Epithelial cell of esophagus (primary cell): ENCODE data around the gene SPCS3.
"Not testable (repeated sequence)": the region's sequence is repeated elsewhere in the genome, so short reads cannot be mapped to it uniquely, and the experiment has no call there.

Source experiments
- DNase-seq: peaks from one replicate; pipeline ENCODE4 v3.0.0; 2010; ENCODE audit warnings: low read depth
- H3K4me3 ChIP-seq: 2 replicates; pipeline ENCODE4 v1.5.1; 2011; ENCODE audit warnings: mild to moderate bottlenecking, low read length, control low read depth
- CTCF ChIP-seq: IDR thresholded peaks from 2 replicates; pipeline ENCODE4 v1.5.1; 2011; ENCODE audit warnings: low read depth, mild to moderate bottlenecking, low read length, control low read depth, inconsistent platforms; ENCODE audit not compliant: insufficient read depth; ENCODE audit errors: missing control alignments

SPCS3 gene

GRCh38 chr4:176342384-176342783, 22.6 kb downstream of the SPCS3 start:
- DNase-seq: no peak
- H3K4me3 ChIP-seq: no peak overlapping the region
- no peak for TF ChIP-seq CTCF

GRCh38 chr4:176343286-176343685, 23.5 kb downstream of the SPCS3 start:
- no peak overlapping the region for H3K4me3 ChIP-seq
- no peak for DNase-seq
- no peak for TF ChIP-seq CTCF

GRCh38 chr4:176345346-176345745, 25.6 kb downstream of the SPCS3 start:
- DNase-seq, H3K4me3 ChIP-seq: not testable (repeated sequence)

GRCh38 chr4:176346836-176347235, 27.1 kb downstream of the SPCS3 start:
- DNase-seq, H3K4me3 ChIP-seq: not testable (repeated sequence)

- no peak for DNase-seq
- TF ChIP-seq CTCF: no peak
- no peak overlapping the region for H3K4me3 ChIP-seq
Measured at GRCh38 chr4:176350671-176351070, 30.9 kb downstream of the SPCS3 start.

GRCh38 chr4:176354884-176355283, 35.1 kb downstream of the SPCS3 start:
- DNase-seq: no peak
- H3K4me3 ChIP-seq: no peak overlapping the region
- TF ChIP-seq CTCF: no peak

- no peak overlapping the region for H3K4me3 ChIP-seq
- TF ChIP-seq CTCF: no peak
- DNase-seq: no peak
Measured at GRCh38 chr4:176357359-176358082, 37.8 kb downstream of the SPCS3 start.

DNA sequence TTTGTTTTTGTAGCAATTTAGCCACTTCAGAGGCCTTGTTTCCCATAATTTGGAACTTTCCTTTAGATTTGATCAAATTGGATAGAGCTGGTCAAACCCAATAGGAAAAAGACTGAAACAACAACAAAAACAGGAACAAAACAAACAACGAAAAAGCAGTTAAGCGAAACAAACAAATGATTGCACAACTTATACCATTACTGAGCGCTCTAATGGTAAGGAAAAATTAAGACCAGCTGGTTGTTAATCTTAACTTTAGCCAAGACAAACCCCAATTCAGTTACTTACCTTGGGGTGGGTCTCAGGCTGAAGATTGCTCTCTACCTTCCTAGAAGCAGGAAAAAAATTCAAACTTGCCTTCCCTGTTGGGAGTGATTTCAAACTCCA, 38.3 kb downstream of the SPCS3 start:
- TF ChIP-seq CTCF: no peak
- no peak overlapping the region for H3K4me3 ChIP-seq
- no peak for DNase-seq
